HG03558 (cell line): ENCODE data around the gene POLR2J.
"Not testable (repeated sequence)": the region's sequence is repeated elsewhere in the genome, so short reads cannot be mapped to it uniquely, and the experiment has no call there.

Experiments
- ATAC-seq: cut with Tn5 transposase; IDR thresholded peaks from one replicate; pipeline ENCODE4 v1.9.1; 2021; ENCODE audit warnings: moderate number of reproducible peaks; ENCODE audit not compliant: unreplicated experiment; ENCODE audit errors: extremely low read depth

POLR2J gene

GRCh38 chr7:102478314-102479208, at the start of gene POLR2J:
TSS of gene POLR2J (minus strand) at chr7:102478922. CDS start at chr7:102478860, 62 bp downstream.
- ATAC-seq: peak; percentile 57

GRCh38 chr7:102527822-102528793, 49.4 kb upstream of the POLR2J start:
- not testable (repeated sequence) for ATAC-seq

- not testable (repeated sequence) for ATAC-seq
These were observed 48.5 kb upstream of the POLR2J start for GRCh38 chr7:102527182-102527581.

DNA sequence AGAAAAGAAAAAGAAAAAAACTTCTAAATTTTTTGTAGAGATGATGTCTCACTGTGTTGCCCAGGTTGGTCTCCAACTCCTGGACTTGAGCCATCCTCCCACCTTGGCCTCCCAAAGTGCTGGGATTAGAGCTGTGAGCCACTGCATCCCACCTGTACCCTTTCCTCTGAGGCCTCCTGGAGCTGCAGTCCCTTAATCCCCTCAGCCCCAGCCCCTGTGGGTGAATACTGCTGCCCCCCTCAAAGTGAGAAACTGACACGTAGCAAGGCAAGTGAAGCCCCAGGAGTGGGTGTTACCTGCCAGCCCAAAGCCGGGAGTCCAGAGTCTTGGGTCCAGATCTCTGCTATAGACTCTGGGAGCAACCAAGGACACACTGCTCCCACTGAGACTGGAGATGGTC, 46.1 kb upstream of the POLR2J start:
- not testable (repeated sequence) for ATAC-seq

GRCh38 chr7:102520797-102521196, 42.1 kb upstream of the POLR2J start:
- not testable (repeated sequence) for ATAC-seq

GRCh38 chr7:102517550-102518147, 38.9 kb upstream of the POLR2J start, which contains the start of gene RASA4B:
TSS of gene RASA4B (minus strand) at chr7:102517777. CDS start at chr7:102517710, 67 bp downstream.
- ATAC-seq: peak; percentile 39

DNA sequence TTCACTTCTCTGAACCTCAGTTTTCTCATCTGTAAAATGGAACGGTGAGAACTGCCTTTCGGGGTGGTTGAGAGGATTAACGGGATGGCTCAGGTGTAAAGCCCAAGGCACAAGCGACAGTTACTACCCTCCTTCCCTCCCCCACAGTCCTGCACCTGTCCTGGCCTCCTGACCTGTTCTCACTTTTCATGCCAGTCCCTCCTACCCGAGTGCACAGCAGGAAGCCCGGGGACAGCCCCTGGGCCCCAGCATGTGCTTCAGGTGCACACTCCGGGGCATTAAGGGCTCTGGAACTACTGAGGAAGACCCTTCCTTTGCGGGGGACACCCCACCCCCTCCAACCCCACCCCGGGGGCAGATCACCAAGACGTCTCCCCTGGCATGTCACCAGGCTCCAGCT, 38.2 kb upstream of the POLR2J start:
- ATAC-seq: not testable (repeated sequence)

DNA sequence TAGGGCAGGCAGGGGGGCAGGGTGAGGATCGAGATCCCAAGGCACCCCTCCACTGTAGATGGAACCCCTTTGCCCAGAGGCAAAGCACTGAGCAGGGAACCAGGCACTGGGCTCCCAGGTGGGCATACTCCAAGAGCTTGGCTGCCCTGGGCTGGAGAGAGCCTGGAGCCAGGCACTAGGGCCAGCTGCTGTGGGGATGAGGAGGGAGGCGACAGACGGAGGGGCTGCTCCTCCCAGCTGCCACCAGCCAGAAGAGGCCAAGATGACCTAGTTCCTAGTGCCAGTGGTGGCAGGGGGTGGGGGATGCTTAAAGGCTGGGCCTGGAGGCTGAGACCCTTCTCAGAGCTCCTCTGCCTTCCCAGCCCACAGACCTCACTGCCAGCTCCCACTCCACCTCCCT, 37.2 kb upstream of the POLR2J start:
- ATAC-seq: not testable (repeated sequence)

DNA sequence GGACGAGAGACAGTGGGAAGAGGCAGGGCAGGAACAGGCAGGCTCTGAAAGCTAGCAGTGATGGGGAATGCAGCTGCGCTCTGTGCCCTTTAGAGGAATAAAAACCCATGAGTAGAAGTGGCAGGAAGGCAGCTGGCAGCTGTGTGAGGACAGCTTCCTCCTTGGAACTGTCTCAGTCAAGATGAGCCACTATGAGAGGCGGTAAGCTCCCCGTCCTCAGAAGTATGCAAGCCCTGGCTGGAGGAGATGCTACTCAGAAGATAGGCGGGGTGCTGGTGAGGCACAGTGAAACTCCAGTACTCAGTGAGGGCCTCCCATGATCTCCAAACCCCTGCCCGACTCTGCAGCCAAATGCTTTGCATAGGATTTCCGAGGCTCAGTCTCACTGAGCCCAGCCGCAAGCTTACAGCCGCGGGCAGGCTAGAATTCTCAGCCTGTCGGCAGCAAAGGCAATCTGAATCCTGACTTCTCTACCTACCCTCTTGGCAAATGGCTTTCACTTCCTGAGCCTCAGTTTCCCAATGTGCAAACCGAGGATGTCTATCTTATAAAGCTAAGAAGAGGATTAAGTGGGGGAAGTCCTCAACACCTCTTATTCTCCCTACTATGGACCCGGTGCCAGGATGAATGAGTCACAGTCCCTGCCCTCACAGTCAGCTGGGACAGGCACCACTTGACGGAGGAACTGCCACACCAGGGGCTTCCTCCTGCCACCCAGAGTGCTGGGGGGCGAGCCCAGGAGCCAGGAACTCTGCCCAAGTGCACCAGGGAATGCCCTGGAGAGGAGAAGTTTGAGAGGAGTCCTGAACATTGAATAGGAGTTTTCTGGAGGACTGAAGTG, 36.4 kb upstream of the POLR2J start:
- peak; percentile 51 for ATAC-seq

DNA sequence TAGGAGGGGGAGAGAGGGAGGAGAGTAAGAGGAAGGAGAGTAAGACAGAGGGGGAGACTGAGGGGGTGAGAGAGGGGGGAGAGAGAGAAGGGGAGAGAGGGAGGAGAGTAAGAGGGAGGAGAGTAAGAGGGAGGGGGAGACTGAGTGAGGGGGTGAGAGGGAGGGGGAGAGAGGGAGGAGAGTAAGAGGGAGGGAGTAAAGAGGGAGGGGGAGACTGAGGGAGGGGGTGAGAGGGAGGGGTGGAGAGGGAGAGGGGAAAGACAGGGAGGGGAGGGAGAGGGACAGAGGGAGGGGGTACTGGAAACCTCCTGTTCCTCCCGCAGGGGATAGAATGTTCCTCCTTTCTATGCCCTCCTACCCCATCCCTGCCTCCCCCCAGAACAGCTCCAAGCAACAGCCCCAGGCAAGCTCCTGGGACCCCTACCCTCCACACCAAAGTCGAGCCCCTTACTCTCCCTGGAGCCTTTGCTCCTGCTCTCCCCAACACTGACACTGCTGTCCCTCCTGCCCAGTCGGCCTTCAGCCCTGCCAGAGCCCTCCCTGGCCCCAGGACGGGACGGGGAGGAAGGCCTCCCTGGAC, 34.0 kb upstream of the POLR2J start:
- ATAC-seq: not testable (repeated sequence)

DNA sequence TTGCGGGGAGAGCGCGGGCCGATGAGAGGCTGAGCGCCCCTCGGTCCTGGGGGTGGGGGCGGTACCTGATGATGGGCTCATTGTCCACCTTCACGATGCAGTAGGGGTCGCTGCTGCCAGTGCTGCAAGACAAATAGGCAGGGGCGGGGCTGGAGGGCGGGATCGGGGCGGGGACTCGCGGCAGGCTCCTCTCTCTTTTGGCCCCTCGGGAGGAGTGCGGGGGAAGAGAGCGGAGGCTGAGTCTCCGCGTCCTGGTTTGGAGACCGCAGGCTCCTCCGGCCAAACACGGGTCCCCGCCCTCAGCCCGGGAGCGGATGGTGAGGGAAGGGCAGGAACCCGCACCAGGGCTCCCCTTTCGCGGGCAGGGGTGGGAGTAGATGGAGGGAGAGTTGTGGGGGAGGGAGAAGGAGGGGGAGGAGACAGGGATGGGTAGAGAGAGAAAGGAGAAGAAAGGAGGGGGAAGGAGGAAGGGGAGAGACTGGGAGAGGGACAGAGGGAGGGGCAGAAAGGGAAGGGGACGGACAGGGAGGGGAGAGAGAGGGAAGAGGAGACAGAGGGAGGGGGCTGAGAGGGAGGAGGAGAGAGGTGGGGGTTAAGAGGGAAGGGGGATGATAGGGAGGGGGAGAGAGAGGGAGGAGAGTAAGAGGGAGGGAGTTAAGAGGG, 33.3 kb upstream of the POLR2J start:
- ATAC-seq: not testable (repeated sequence)

DNA sequence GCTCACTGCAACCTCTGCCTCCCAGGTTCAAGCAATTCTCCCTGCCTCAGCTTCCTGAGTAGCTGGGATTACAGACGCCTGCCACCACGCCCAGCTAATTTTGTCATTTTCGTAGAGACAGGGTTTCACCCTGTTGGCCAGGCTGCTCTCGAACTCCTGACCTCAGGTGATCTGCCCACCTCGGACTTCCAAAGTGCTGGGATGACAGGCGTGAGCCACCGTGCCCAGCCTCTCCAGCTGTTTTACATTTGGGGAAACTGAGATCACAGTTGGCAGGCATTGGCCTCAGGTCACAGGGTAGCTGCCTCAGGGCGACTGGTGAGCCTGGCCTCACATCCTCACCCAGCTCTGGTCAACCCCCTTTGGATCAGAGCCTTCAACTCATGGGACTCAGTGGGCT, 31.9 kb upstream of the POLR2J start:
- ATAC-seq: not testable (repeated sequence)

- not testable (repeated sequence) for ATAC-seq
These were observed 28.8 kb upstream of the POLR2J start for GRCh38 chr7:102507410-102508088.

DNA sequence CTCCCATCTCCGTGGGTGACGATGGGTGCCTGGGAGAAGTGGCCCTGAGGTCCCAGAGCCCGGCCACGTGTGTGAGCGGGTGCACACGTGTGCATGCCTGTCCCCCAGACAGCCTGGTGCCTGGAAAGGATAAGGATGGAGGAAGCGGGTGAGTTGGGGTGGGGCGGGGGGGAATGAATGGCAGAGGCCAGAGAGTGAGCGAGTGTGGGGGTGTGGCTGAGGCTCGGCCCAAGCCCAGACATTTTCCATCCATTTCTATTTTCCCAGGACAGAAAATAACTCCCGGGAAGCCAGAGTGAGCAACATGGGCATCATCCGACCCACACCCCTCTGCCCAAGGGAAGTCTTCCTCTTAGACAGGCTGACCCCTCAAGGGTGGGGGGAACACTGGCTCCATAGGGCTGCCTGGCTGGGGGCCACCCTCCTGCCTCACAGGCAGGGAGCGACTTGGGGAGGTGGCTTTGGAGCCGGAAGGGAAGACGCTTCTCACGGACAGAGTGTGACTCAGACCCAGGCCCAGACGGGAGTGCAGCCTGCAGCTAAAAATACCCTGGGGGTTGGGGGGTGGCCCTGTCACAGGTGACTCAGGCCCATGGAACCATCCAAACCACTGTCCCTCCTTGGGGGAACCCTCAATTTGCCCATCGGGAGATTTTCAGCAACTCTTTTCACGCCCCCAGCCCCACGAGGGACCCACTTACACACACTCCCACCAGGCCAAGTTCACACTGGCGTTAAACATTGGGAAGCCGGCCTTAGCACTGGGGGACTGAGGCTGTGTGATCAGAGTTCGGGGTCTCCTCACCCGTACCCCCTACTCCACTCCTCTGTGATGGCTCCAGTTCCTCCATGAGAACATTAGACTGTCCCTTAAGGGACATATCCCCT, 26.8 kb upstream of the POLR2J start:
- ATAC-seq: not testable (repeated sequence)

DNA sequence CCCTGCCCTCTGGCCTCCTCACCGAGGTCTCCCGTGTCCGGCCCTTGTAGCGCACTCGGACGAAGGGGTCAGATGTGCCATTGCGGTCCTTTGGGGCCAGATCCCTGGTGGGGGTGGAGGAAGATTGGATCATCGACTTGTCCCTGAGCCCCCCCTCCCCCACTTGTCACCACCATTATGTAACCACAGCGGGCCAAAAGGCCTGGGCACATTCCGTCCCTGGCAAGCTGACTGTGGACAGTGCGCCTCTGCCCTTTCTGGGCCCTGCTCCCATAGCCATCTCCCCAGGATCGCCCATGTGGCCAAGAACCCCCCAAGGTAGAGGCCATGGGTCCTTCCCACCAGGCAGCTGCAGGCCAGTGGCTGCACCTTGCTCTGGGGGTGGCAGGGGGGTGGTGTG, 24.4 kb upstream of the POLR2J start:
- not testable (repeated sequence) for ATAC-seq

DNA sequence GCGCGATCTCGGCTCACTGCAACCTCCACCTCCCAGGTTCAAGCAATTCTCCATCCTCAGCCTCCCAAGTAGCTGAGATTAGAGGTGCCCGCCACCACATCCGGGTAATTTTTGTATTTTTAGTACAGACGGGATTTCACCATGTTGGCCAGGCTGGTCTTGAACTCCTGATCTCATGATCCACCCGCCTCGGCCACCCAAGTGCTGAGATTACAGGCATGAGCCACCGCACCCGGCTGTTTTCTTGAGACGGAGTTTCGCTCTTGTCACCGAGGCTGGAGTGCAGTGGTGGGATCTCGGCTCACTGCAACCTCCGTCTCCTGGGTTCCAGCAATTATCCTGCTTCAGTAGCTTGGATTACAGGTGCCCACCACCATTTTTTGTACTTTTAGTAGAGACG, 19.6 kb upstream of the POLR2J start:
- ATAC-seq: not testable (repeated sequence)

GRCh38 chr7:102497308-102497707, 18.6 kb upstream of the POLR2J start:
- not testable (repeated sequence) for ATAC-seq
